Esophagus muscularis mucosa (tissue), 3 donors: ENCODE results near the gene C12orf60.

ENCODE experiments used
- CTCF ChIP-seq, 3 experiments: fragments of 200-600 bp in 2 of 3; fragments of 450-650 bp in 1 of 3; sonication (generic) in 2 of 3; IDR thresholded peaks; one replicate each; pipeline ENCODE4 v1.5.1; 2017 to 2019; ENCODE audit warnings: antibody characterized with exemption in 3 of 3, mild to moderate bottlenecking in 2 of 3, moderate library complexity in 1 of 3
- POLR2A ChIP-seq: fragments of 450-650 bp; IDR thresholded peaks from one replicate; pipeline ENCODE4 v1.6.1; 2017; ENCODE audit warnings: antibody characterized with exemption, moderate library complexity, mild to moderate bottlenecking, low read depth

GRCh38 chr12:14827043-14827442 lies 23.6 kb downstream of the C12orf60 start:
- TF ChIP-seq CTCF (IDR thresholded peaks at IDR 0.05) (no peak), POLR2A (no peak)
